Dermis blood vessel endothelial cell (primary cell): ENCODE data around the gene HERC4. TPM values are rescaled to one million over a fixed set of nuclear protein-coding genes. Genes with fewer than 3 reads are reported as not detected.

Source experiments
- total RNA-seq: library from RNA; depleted of rRNA; stranded (reverse); fragments of >200 nt; gene quantifications from 2 replicates; pipeline ENCODE4 v1.2.3, GENCODE V29; 2014

The HERC4 gene
- total RNA-seq, 1 donor from 2014 or later = 73.9 TPM

Other genes starting within 250 kb of the HERC4 start
- gene DNAJC12, start 237.1 kb downstream of the HERC4 start, total RNA-seq = 3.9 and 4.1 TPM in 2 replicates
- 11.7 and 14.9 TPM in 2 replicates for gene SIRT1, start 190.6 kb downstream of the HERC4 start, total RNA-seq
- under 0.01 TPM in 1 of 2 replicates, not detected in the other for gene MYPN, start 34.2 kb upstream of the HERC4 start, total RNA-seq
- gene ATOH7, start 156.8 kb upstream of the HERC4 start, total RNA-seq = not detected in 2 replicates